Peyer's patch (tissue), 4 donors: ENCODE results near the gene STK24.

Experiments
- POLR2A ChIP-seq, 2 donors: fragments of 450-650 bp; IDR thresholded peaks; one replicate each; pipeline ENCODE4 v1.5.1; 2017; ENCODE audit warnings: antibody characterized with exemption in 2 of 2, mild to moderate bottlenecking in 2 of 2, moderate library complexity in 2 of 2
- TF ChIP-seq, protein P1 (sequence below), 6 experiments: fragments of 450-650 bp in 4 of 6; fragments of 200-600 bp in 2 of 6; sonication (generic) in 1 of 6; IDR thresholded peaks; one replicate each; pipeline ENCODE4 v1.5.1; 2017 to 2019; ENCODE audit warnings: antibody characterized with exemption in 6 of 6, mild to moderate bottlenecking in 3 of 6, moderate library complexity in 1 of 6

DNA sequence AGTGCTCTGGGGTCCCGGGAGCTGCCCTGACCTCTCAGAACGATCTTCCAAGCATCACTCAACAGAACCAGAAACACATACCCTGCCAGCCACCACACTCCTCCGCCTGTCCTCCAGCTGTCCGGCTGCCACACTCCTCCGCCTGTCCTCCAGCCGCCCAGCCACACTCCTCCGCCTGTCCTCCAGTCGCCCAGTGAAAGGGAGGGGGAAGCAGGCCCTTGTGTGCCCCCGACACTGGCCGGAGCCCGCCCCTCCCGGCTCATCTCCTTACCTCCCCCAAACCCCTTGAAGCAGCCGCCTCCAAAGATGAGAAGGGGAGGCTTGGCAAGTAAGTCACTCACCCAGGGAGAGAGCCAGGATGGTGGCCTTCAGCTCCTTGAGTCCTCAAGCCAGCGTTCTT lies 40.2 kb downstream of the STK24 start:
- TF ChIP-seq, protein P1, sequence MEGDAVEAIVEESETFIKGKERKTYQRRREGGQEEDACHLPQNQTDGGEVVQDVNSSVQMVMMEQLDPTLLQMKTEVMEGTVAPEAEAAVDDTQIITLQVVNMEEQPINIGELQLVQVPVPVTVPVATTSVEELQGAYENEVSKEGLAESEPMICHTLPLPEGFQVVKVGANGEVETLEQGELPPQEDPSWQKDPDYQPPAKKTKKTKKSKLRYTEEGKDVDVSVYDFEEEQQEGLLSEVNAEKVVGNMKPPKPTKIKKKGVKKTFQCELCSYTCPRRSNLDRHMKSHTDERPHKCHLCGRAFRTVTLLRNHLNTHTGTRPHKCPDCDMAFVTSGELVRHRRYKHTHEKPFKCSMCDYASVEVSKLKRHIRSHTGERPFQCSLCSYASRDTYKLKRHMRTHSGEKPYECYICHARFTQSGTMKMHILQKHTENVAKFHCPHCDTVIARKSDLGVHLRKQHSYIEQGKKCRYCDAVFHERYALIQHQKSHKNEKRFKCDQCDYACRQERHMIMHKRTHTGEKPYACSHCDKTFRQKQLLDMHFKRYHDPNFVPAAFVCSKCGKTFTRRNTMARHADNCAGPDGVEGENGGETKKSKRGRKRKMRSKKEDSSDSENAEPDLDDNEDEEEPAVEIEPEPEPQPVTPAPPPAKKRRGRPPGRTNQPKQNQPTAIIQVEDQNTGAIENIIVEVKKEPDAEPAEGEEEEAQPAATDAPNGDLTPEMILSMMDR (IDR thresholded peaks at IDR 0.05): no peak
- TF ChIP-seq POLR2A (IDR thresholded peaks at IDR 0.05): no peak
